ENCODE results near the gene VPS8. TPM values are rescaled to one million over a fixed set of nuclear protein-coding genes. Genes with fewer than 3 reads are reported as not detected.

The VPS8 gene
- total and polyA plus RNA-seq, 9 donors = 44.0 to 126 (median 60.6) TPM

DNA sequence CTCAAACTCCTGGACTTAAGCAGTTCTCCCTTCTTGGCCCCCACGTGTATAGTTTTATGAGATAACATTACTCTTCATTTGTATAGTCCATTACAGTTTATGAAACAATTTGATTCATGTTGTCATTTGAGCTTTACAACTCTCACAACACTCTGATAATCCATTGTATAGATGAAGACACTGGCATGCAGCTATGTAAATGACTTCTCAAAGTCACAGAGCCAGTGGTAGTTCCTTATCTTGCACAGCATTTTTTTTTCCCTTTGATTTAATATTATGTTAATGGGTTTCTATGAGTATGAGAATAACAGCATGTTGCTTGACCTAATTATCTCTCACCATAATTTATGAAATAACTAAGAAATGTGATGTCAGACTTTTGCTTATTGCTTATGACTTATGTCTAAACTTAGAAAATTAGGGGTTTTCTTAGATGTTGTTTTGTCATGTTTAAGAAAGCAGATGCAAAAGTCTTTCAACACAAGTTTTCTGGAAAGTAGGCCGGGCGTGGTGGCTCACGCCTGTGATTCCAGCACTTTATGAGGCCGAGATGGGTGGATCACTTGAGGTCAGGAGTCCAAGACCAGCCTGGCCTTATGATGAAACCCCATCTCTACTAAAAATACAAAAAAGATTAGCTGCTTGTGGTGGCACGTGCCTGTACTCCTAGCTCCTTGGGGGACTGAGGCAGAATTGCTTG is 13.3 kb downstream of the VPS8 start:
- no peak overlapping the region for H3K4me3 ChIP-seq (ENCODE audit: low read length)

DNA sequence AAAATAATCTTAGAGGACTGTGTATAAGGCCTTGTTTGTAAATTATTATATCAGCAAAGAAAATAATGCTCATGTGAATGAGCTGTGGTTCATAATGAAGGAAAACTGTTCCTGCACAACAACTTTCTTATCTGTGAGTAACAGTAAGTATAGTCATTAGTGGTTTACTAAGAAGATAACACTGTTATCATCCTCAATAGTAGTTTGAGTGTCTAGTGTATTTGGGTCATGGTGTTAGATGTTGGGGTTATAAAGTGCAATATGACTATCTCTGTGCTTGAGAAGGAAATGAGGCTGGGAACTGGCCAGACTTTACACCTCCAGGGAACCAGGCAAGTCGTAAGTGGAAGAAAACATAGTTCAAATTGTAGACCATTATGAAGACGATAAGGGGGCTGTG is 15.6 kb downstream of the VPS8 start:
- no peaks in the 10 kb centered on the region for H3K4me1 ChIP-seq (ENCODE audit: control insufficient read depth, insufficient read depth, low read length)
- DNase-seq = no peak
- H3K27me3 ChIP-seq (ENCODE audit: control insufficient read depth, insufficient read depth, low read length) = no peaks in the 10 kb centered on the region
- H3K36me3 ChIP-seq (ENCODE audit: control insufficient read depth, insufficient read depth, low read length) = peaks cover 22% of the 10 kb centered on the region
- no peak overlapping the region for H3K27ac ChIP-seq (ENCODE audit: low read length)
- 20% methylated on average over 1 of the region's 2 CpGs for WGBS (ENCODE audit: insufficient coverage)
- no peaks in the 10 kb centered on the region for H3K9me3 ChIP-seq (replicated peaks; ENCODE audit: control insufficient read depth, low read depth, low read length)
- no peak overlapping the region for H3K4me3 ChIP-seq (ENCODE audit: low read length)

More for the DNA sequence above, 13.3 kb downstream of the VPS8 start:
- no peak overlapping the region for H3K27ac ChIP-seq (ENCODE audit: low read length)
- H3K36me3 ChIP-seq (ENCODE audit: control insufficient read depth, insufficient read depth, low read length) = peaks cover 8% of the 10 kb centered on the region
- no CpG with 5 or more reads among the region's 6 CpGs for WGBS (ENCODE audit: insufficient coverage)
- H3K4me1 ChIP-seq (ENCODE audit: control insufficient read depth, insufficient read depth, low read length) = no peaks in the 10 kb centered on the region
- no peaks in the 10 kb centered on the region for H3K27me3 ChIP-seq (ENCODE audit: control insufficient read depth, insufficient read depth, low read length)
- H3K9me3 ChIP-seq (replicated peaks; ENCODE audit: control insufficient read depth, low read depth, low read length) = no peaks in the 10 kb centered on the region
- DNase-seq = no peak

DNA sequence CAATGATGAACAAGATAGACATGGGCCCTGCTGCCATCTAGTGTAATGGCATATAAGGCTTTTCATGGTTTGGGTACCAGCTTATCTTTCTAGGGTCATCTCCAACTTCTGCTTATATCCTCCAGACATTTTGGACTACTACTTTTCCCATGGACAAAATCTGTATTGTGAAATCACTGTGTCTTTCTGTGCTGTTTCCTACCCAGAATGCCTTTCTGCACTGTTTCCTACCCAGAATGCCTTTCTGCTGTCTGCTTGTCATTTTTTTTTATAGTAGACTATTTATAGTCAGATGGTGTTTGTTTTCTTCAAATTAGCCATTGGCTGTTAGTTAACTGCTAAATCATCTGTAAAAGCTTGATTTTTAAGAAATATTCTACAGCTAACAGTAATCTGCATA is 20.1 kb downstream of the VPS8 start:
- Histone ChIP-seq H3K27me3 (ENCODE audit: control insufficient read depth, insufficient read depth, low read length) (no peaks in the 10 kb centered on the region), H3K4me1 (ENCODE audit: control insufficient read depth, insufficient read depth, low read length) (no peaks in the 10 kb centered on the region), H3K4me3 (ENCODE audit: low read length) (no peak overlapping the region), H3K27ac (ENCODE audit: low read length) (no peak overlapping the region), H3K36me3 (ENCODE audit: control insufficient read depth, insufficient read depth, low read length) (peaks cover 31% of the 10 kb centered on the region), H3K9me3 (replicated peaks; ENCODE audit: control insufficient read depth, low read depth, low read length) (no peaks in the 10 kb centered on the region)
- DNase-seq = no peak

GRCh38 chr3:184832903-184833302 is 20.9 kb downstream of the VPS8 start:
- Histone ChIP-seq H3K36me3 (ENCODE audit: control insufficient read depth, insufficient read depth, low read length) (peaks cover 31% of the 10 kb centered on the region), H3K4me1 (ENCODE audit: control insufficient read depth, insufficient read depth, low read length) (no peaks in the 10 kb centered on the region), H3K9me3 (replicated peaks; ENCODE audit: control insufficient read depth, low read depth, low read length) (no peaks in the 10 kb centered on the region), H3K27me3 (ENCODE audit: control insufficient read depth, insufficient read depth, low read length) (no peaks in the 10 kb centered on the region), H3K4me3 (ENCODE audit: low read length) (no peak overlapping the region), H3K27ac (ENCODE audit: low read length) (no peak overlapping the region)
- no CpG with 5 or more reads among the region's 4 CpGs for WGBS (ENCODE audit: insufficient coverage)
- DNase-seq = no peak

- no peaks in the 10 kb centered on the region for H3K4me1 ChIP-seq (ENCODE audit: control insufficient read depth, insufficient read depth, low read length)
- peaks cover 25% of the 10 kb centered on the region for H3K36me3 ChIP-seq (ENCODE audit: control insufficient read depth, insufficient read depth, low read length)
- no peak overlapping the region for H3K4me3 ChIP-seq (ENCODE audit: low read length)
- DNase-seq = no peak
- no CpG with 5 or more reads among the region's 2 CpGs for WGBS (ENCODE audit: insufficient coverage)
- H3K27ac ChIP-seq (ENCODE audit: low read length) = no peak overlapping the region
- H3K9me3 ChIP-seq (replicated peaks; ENCODE audit: control insufficient read depth, low read depth, low read length) = no peaks in the 10 kb centered on the region
- no peaks in the 10 kb centered on the region for H3K27me3 ChIP-seq (ENCODE audit: control insufficient read depth, insufficient read depth, low read length)
Measured at GRCh38 chr3:184836090-184836822, 24.3 kb downstream of the VPS8 start.

GRCh38 chr3:184842433-184842832 is 30.5 kb downstream of the VPS8 start:
- no CpG with 5 or more reads among the region's 1 CpG for WGBS (ENCODE audit: insufficient coverage)

DNA sequence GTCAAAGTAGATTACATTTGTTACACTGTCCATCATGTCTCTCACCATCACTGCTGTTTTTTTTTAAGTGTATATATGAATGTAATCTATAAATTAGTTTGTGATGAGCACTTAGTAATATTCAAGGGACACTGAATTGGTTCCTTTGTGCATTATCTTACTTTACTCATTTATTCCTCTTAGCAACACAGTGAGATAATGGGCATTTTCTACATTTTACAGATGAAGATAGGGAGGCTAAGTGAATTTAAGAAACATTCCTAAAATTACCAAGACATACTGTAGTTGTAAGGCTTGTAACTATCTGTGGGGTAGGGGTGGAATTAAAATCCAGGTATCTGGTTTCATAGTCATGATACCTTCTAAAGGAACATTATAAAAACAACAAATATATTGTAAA is 33.9 kb downstream of the VPS8 start:
- DNase-seq = no peak
- Histone ChIP-seq H3K4me1 (ENCODE audit: control insufficient read depth, insufficient read depth, low read length) (peaks cover 3% of the 10 kb centered on the region), H3K36me3 (ENCODE audit: control insufficient read depth, insufficient read depth, low read length) (peaks cover 5% of the 10 kb centered on the region), H3K9me3 (replicated peaks; ENCODE audit: control insufficient read depth, low read depth, low read length) (no peaks in the 10 kb centered on the region), H3K4me3 (ENCODE audit: low read length) (no peak overlapping the region), H3K27me3 (ENCODE audit: control insufficient read depth, insufficient read depth, low read length) (no peaks in the 10 kb centered on the region), H3K27ac (ENCODE audit: low read length) (peak overlapping the region; percentile 74)

More at GRCh38 chr3:184842433-184842832, 30.5 kb downstream of the VPS8 start:
- H3K27ac ChIP-seq (ENCODE audit: low read length) = no peak overlapping the region
- H3K36me3 ChIP-seq (ENCODE audit: control insufficient read depth, insufficient read depth, low read length) = peaks cover 2% of the 10 kb centered on the region
- DNase-seq = peak; percentile 52
- H3K27me3 ChIP-seq (ENCODE audit: control insufficient read depth, insufficient read depth, low read length) = no peaks in the 10 kb centered on the region
- no peaks in the 10 kb centered on the region for H3K9me3 ChIP-seq (replicated peaks; ENCODE audit: control insufficient read depth, low read depth, low read length)
- H3K4me1 ChIP-seq (ENCODE audit: control insufficient read depth, insufficient read depth, low read length) = peaks cover 3% of the 10 kb centered on the region
- no peak overlapping the region for H3K4me3 ChIP-seq (ENCODE audit: low read length)

GRCh38 chr3:184846496-184846895 is 34.5 kb downstream of the VPS8 start:
- Histone ChIP-seq H3K9me3 (replicated peaks; ENCODE audit: control insufficient read depth, low read depth, low read length) (no peaks in the 10 kb centered on the region), H3K4me3 (ENCODE audit: low read length) (no peak overlapping the region), H3K4me1 (ENCODE audit: control insufficient read depth, insufficient read depth, low read length) (peaks cover 3% of the 10 kb centered on the region), H3K27me3 (ENCODE audit: control insufficient read depth, insufficient read depth, low read length) (no peaks in the 10 kb centered on the region), H3K36me3 (ENCODE audit: control insufficient read depth, insufficient read depth, low read length) (peaks cover 6% of the 10 kb centered on the region), H3K27ac (ENCODE audit: low read length) (peak overlapping the region; percentile 74)
- DNase-seq = peak; percentile 49
- 100% methylated on average over 1 of the region's 6 CpGs for WGBS (ENCODE audit: insufficient coverage)

DNA sequence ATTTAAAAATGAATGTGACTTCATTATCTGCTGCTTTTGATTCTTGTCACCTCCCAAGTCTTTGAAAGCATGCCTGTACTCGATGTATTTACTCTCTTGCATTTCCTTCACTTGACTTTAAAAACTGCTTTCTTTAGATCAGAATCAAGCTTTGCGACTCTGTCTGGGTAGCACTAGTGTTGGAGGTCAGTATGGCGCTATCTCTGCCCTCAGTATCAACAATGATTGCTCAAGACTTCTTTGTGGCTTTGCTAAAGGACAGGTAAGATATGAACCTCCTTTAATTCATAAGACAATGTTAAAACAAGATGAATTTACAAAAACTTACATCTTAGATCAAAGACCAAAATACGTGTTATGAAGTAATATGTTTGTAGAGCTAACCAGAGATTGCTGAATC is 37.0 kb downstream of the VPS8 start:
- no peak for DNase-seq
- H3K4me3 ChIP-seq (ENCODE audit: low read length) = no peak overlapping the region
- no peak overlapping the region for H3K27ac ChIP-seq (ENCODE audit: low read length)
- H3K4me1 ChIP-seq (ENCODE audit: control insufficient read depth, insufficient read depth, low read length) = peaks cover under 1% of the 10 kb centered on the region
- H3K9me3 ChIP-seq (replicated peaks; ENCODE audit: control insufficient read depth, low read depth, low read length) = no peaks in the 10 kb centered on the region
- WGBS (ENCODE audit: insufficient coverage) = no CpG with 5 or more reads among the region's 4 CpGs
- peaks cover 9% of the 10 kb centered on the region for H3K36me3 ChIP-seq (ENCODE audit: control insufficient read depth, insufficient read depth, low read length)
- no peaks in the 10 kb centered on the region for H3K27me3 ChIP-seq (ENCODE audit: control insufficient read depth, insufficient read depth, low read length)

DNA sequence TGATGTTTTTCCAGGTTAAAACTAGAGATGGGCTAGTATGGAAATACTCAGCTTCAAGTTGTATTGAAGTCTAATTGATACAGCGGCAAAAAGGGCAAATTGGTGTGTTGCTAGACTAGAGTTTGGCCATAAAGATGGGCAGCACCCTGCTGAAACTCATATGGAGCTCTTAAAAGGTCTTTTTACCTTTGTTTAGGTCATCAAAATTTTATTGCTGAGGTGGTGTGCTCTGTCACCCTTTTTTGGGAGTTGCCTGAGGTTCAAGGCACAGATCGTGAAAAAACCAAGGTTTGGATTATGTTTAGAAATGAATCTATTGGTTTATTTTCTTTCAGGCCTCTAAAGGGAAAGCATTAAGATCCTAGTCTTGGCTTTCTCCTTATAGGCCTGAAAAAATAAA is 38.2 kb downstream of the VPS8 start:
- WGBS (ENCODE audit: insufficient coverage) = 78% methylated on average over 1 of the region's 2 CpGs
- Histone ChIP-seq H3K27ac (ENCODE audit: low read length) (no peak overlapping the region), H3K9me3 (replicated peaks; ENCODE audit: control insufficient read depth, low read depth, low read length) (no peaks in the 10 kb centered on the region), H3K36me3 (ENCODE audit: control insufficient read depth, insufficient read depth, low read length) (peaks cover 18% of the 10 kb centered on the region), H3K4me3 (ENCODE audit: low read length) (no peak overlapping the region), H3K4me1 (ENCODE audit: control insufficient read depth, insufficient read depth, low read length) (no peaks in the 10 kb centered on the region), H3K27me3 (ENCODE audit: control insufficient read depth, insufficient read depth, low read length) (no peaks in the 10 kb centered on the region)
- DNase-seq = no peak
